Stimulated activated CD4-positive, alpha-beta T cell treated with anti-CD3 and anti-CD28 coated beads, Interleukin-1b, Interleukin-23, amount 100 ng/mL, for 24 hours (primary cell): ENCODE measurements around the gene HNRNPF.
"Not testable (repeated sequence)": the region's sequence is repeated elsewhere in the genome, so short reads cannot be mapped to it uniquely, and the experiment has no call there.

Source experiments
- DNase-seq, 4 experiments: peaks; one replicate each; pipeline ENCODE4 v3.0.0-alpha.2; 2020; ENCODE audit warnings: low read depth in 4 of 4, low spot score in 1 of 4

HNRNPF gene, protein sequence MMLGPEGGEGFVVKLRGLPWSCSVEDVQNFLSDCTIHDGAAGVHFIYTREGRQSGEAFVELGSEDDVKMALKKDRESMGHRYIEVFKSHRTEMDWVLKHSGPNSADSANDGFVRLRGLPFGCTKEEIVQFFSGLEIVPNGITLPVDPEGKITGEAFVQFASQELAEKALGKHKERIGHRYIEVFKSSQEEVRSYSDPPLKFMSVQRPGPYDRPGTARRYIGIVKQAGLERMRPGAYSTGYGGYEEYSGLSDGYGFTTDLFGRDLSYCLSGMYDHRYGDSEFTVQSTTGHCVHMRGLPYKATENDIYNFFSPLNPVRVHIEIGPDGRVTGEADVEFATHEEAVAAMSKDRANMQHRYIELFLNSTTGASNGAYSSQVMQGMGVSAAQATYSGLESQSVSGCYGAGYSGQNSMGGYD

DNA sequence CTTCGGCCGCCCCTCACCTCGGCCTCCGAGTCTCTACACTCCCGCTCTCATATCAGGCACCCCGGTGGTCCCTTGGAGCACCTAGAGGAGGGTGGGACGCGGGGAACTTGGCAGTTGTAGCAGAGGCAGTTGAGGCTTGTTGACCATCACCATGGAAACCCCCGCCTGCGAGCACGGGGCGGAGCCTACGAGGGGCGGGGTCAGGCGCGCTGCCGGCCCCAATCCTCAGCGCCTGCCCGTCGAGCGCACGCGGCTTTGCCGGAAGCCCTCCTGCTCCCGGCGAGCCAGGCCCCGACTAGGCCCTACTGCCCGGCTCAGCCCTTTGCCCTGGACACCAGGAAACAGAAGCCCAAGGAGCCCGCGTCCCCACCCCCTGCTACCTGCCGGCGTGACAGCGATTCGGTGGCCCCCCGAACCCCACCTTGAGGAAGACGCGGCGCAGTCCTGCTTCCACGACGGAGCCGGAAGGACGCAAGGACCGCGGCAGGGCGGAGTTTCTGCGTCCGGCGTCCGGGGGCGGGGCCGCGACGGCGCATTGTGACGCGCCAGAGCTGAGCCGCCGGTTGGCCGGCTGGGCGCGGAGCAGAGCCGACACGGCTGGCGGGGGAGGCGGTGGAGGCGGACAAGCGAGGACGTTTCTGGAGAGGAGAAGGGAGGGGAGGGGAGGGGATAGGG lies at the start of gene HNRNPF:
Gene HNRNPF (minus strand): TSS at position 477 of the 675 bp plus-strand sequence. CDS start 21,302 bp downstream, outside the sequence.
- DNase-seq = peak; percentile 78 to 94 (median 91)

DNA sequence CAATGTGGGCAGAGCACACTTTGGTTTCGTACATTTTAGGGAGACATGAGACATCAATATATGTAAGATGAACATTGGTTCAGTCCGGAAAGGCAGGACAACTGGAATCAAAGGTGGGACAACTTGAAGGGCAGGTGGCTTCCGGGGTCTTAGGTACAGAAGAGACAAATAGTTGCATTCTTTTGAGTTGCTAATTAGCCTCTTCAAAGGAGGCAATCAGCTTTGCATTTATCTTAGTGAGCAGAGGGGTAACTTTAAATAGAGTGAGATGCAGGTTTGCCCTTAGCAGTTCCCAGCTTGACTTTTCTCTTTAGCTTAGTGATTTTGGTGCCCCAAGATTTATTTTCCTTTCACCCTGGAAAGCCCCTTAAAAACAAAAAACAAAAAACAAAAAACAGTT lies 49.2 kb upstream of the HNRNPF start:
- no peak for DNase-seq

DNA sequence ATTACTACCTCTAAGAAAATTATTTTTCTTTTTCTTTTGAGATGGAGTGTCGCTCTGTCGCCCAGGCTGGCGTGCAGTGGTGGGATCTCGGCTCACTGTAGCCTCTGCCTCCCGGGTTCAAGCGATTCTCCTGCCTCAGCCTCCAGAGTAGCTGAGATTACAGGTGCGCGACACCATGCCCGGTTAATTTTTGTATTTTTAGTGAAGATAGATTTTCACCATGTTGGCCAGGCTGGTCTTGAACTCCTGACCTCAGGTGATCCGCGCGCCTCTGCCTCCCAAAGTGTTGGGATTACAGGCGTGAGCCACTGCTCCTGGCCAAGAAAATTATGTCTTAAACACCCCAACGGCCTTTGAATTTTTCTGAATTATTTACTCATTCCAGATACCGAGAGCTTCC lies 47.6 kb upstream of the HNRNPF start:
- not testable (repeated sequence) for DNase-seq

DNA sequence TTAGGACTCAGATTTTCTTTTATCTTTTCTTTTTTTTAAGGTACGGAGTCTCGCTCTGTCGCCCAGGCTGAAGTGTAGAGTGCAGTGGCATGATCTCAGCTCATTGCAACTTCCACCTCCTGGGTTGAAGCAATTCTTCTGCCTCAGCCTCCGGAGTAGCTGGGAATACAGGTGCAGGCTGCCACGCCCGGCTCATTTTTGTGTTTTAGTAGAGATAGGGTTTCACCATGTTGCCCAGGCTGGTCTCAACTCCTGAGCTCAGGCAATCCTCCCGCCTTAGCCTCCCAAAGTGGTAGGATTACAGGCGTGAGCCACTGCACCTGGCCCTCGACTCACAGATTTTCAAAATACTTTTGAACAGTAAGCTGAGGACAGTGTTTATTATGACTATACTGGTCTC lies 45.0 kb upstream of the HNRNPF start:
- DNase-seq = not testable (repeated sequence)

DNA sequence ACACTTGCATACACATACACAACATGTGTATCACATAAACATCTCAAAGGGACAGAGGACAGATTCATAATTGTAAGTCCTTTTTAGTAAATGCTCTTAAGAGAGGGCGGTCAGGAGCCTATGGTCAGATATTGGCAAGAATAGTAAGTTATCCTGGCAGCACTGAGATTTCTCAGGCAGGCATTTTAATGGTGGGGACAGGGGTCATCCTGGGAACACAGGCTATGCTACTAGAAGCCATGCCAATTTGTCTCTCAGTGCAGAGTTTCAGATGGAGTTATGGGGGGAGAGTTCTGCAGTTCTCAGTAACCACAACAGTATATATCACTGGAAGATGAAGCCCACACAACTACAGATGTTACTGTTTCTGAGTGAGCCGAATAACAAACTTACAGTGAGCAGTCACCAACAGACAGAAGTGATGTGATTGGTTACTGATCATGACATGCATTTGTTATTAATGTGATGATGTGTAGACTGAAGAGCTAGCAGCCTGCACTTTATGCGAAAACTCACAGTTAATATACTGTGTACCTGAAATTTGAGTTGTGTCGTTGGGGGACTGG lies 44.4 kb upstream of the HNRNPF start:
- no peak for DNase-seq

DNA sequence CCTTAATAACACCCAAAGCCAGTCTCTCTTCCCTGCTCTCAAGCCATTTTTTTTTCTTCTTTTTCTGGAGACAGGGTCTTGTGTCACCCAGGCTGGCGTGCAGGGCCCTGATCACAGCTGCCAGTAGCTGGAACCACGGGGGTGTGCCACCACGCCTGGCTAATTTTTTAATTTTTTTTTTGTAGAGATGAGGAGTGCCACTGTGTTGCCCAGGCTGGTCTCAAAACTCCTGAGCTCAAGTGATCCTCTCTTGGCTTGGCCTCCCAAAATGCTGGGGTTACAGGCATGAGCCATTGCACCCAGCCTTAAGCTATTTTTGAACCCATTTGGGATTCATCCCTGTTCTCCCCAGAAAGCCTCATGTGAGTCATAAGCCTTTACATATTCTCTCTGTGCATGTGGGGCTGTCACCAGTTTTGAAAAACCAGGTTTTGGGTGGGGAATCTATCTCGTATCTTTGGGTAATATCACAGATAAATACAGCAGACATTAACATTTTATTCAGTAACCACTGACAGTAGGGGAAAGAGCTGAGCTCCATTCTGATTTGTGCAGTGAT lies 43.4 kb upstream of the HNRNPF start:
- DNase-seq = no peak

DNA sequence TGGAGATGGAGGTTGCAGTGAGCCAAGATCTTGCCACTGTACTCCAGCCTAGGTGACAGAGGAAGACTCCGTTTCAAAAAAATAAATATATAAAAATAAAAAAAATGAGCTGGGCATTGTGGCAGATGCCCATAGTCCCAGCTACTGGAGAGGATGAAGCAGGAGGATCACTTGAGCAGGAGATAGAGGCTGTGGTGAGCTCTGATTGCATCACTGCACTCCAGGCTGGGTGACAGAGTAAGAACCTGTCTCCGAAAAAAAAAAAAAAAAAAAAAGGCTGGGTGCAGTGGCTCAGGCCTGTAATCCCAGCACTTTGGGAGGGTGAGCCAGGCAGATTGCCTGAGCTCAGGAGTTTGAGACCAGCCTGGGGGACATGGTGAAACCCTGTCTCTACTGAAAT lies 39.8 kb upstream of the HNRNPF start:
- no peak for DNase-seq

DNA sequence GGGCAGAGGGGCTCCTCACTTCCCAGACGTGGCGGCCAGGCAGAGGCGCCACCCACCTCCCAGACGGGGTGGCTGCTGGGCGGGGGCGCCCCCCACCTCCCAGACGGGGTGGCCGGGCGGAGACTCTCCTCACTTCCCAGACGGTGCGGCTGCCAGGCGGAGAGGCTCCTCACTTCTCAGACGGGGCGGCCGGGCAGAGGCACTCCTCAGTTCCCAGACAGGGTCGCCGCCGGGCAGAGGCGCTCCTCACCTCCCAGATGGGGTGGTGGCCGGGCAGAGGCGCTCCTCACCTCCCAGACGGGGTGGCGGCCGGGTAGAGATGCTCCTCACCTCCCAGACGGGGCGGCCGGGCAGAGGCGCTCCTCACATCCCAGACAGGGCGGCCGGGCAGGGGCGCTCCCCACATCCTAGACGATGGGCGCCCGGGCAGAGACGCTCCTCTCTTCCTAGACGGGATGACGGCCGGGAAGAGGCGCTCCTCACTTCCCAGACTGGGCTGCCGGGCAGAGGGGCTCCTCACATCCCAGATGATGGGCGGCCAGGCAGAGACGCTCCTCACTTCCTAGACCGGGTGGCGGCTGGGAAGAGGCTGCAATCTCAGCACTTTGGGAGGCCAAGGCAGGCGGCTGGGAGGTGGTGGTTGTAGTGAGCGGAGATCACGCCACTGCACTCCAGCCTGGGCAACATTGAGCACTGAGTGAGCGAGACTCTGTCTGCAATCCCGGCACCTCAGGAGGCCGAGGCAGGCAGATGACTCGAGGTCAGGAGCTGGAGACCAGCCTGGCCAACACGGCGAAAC lies 37.4 kb upstream of the HNRNPF start:
- DNase-seq = not testable (repeated sequence)

DNA sequence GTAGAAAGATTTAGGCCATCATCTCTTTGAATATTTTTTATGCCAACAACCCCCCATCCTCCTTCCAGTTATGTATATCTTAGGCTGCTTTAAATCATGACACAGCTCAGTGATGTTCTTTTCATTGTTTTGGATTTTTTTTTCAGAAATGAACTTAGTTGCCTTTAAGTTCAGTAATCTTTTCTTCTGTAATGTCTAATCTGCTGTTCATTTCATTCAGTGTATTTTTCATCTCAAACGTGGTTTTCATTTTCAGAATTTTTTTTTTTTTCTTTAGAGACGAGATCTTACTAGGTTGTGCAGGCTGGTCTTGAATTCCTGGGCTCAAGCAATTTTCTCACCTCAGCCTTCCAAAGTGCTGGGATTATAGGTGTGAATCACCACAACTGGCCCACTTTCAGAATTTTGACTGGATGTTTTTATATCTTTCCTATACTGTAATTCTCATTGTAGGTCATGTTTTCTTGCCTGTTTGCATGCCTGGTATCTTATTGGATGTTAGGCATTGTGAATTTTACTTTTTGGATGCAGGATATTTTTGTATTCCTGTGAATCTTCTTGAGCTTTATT lies 36.0 kb upstream of the HNRNPF start:
- DNase-seq = no peak

DNA sequence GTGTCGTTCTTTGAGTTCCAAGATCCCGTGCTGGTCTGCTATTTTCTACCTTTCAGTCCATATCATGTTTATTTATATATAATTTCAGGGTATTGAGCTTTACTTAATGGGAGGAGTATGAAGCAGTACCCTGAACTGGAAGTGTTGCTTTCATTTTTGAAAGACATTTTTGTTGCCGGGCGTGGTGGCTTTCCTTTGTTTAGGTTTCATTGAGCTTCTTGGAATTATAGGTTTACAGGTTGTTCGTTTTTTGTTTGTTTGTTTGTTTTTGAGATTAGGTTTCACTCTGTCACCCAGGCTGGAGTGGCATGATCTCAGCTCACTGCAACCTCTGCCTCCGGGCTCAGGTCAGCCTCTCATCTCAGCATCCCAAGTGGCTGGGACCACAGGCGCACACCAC lies 35.3 kb upstream of the HNRNPF start:
- no peak for DNase-seq

DNA sequence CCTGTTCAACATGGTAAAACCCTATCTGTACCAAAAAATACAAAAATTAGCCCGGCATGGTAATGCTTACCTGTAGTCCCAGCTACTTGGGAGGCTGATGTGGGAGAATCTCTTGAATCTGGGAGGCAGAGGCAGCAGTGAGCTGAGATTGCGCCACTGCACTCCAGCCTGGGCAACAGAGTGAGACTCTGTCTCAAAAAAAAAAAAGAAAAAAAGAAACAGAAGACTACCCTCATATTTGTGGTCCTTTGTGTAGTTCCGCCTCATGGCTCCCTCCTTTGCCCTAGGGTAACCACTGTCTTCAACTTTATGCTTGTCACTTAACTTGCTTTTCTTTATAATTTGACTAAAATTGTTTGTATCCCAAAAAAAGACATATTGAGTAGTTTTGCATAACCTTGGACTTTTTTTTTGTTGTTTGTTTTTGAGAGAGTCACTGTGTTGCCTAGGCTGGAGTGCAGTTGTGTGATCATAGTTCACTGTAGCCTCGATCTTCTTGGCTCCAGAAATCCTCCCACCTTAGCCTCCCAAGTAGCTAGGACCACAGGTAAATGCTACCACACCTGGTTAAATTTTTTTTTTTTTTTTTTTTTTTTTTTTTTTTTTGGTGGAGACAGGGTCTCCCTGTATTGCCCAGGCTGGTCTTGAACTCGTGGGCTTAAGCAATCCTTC lies 31.6 kb upstream of the HNRNPF start:
- no peak for DNase-seq

DNA sequence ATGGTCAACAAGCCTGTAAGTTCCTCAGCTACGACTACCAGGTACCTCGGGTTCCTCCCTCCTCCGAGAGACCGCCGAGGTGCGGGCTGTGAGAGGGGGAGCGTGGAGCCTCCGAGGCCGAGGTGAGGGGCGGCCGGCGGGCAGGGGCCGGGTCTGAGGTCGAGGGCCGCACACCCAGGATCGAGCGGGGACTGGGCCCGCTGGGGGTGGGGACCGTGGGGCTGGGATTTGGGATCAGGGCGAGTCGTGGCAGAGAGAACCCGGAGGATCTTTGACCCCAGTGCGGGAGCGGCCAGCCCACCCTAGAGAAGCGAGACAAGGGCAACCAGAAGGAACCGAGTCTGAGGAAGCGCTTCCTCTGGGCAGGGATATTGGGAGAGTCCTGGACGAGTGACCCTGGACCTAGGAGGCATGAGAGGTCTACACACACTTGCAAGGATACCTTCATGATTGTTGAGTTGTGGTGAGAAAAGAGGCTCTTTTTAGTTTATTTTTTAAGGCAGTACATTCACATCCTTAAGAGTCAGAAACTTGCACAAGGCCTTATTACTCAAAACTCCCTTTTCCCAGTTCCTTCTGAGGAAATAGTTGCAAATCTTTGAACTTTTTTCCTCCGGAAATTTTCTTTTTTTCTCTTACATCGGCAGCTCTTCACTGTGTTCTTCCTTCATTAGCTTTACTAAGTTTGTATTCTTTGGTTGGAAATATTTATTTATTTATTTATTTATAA lies 28.3 kb upstream of the HNRNPF start:
- DNase-seq = no peak

DNA sequence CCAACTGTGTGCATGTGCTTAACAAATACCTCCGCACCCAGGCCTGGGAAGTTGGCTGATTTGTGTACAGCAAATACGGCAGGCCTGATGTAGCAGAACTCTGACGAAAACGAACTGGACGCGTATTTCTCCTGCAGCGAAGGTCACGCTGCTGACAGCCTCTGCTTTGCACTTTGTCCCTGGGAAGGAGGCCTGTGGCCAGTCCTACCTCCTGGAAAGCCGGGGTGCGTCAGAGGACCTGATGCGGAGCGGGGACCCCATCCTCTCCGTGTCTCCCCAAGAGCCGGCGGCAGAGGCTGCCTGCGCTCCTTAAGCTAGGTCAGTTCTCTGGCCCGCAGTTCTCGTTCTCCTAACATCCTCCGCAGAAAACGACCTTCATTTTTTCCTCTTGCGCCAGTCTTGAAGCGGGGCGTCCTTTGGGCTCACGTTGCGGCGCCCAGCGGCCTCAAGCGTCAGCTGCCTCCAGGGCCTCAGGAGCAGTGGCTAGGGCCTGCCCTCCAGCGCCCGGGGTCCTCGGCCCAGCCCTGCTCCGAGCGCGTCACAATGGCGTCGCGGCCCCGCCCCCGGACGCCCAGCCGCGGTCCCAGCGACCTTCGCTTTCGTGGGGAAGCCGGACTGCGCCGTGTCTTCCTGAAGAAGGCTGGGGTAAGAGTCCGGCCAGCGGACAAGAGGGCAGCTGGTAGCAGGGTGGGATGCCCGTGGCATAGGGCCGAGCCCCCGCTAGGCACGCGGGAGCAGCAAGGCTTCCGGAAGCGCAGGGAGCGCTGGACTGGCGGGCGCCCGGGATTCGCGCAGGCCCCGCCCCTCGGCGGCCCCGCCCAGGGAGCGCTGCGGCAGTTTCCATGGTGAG lies 27.5 kb upstream of the HNRNPF start, which contains the start of gene ZNF487:
Gene ZNF487 (plus strand): TSS at position 821 of the 850 bp plus-strand sequence. CDS start 38,703 bp downstream, outside the sequence.
- DNase-seq = peak; percentile 61 to 80 (median 72)

DNA sequence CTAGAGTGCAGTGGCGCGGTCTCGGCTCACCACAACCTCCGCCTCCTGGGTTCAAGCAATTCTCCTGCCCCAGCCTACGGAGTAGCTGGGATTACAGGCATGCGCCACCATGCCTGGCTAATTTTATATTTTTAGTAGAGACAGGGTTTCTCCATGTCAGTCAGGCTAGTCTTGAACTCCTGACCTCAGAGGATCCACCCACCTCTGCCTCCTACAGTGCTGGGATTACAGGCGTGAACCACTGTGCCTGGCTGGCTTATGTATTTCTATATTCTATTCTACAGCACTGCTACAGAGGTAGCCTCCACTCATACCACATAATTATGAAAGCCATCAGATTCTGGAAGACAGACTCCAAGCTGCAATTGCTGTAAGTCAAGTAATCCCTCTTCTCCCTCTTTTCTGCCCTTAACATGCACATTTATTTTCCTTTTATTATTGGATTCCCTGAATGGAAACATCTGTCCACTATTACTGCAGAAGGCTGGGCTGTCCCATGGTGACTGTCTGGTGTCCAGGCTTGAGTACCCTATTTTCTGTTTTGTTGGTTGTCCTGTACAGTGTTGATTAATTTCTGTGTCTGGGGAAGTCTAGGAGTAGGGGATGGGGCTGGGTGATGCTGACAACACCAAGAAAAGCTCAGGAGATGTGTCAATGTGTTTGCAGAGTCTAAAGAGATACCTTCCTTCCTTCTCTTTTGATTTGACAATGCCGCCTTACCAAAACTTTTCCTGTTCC lies 22.1 kb upstream of the HNRNPF start:
- no peak for DNase-seq

DNA sequence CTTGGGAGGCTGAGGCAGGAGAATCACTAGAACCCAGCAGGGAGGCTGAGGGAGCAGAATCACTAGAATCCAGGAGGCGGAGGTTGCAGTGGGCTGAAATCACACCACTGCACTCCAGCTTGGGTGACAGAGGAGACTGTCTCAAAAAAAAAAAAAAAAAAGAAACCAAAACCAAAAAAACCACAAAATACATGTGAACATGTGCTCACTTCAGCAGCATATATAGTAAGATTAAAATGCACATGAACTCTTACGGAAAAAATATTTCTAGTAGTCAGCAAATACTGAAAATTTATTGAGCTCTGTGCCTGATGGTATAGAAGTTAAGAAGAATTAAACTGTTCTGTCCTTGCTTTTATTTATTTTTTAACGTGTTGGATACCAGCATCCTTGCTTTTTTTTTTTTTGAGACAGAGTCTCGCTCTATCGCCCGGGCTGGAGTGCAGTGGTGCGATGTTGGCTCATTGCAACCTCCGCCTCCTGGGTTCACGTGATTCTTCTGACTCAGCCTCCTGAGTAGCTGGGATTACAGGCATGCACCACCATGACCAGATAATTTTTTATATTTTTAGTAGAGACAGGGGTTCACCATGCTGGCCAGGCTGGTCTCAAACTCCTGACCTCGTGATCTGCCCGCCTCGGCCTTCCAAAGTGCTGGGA lies 18.3 kb upstream of the HNRNPF start:
- DNase-seq = no peak

DNA sequence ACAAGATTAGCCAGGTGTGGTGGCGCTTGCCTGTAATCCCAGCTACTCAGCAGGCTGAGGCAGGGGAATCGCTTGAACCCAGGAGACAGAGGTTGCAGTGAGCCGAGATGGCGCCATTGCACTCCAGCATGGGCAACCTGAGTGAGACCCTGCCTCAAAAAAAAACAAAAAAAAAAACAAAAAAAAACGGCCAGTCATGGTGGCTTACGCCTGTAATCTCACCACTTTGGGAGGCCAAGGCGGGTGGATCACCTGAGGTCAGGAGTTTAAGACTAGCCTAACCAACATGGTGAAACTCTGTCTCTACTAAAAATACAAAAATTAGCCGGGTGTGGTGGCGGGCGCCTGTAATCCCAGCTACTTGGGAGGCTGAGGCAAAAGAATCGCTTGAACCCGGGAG lies 17.5 kb upstream of the HNRNPF start:
- DNase-seq = not testable (repeated sequence)

DNA sequence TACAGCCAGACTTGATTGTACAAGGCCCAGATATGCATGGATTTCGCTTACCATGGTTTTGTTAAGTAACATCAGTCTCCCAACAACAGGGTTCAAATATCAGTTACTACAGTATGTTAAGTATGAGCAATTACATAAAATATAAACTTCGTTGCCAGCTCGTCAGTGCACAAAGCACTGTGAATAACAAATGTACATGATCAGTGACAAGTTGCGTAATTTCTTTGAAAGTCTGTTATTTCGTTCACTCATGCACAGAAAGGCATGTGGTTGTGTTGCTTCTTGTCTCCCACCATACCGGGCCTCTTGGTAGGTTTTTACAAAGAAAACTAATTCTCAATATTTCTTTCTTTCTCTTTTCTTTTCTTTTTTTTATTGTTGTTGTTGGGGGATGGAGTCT lies 15.4 kb upstream of the HNRNPF start:
- DNase-seq = no peak
